ENCODE measurements around the gene A4GNT.
"Not testable (repeated sequence)": the region's sequence is repeated elsewhere in the genome, so short reads cannot be mapped to it uniquely, and the experiment has no call there.

A4GNT gene

DNA sequence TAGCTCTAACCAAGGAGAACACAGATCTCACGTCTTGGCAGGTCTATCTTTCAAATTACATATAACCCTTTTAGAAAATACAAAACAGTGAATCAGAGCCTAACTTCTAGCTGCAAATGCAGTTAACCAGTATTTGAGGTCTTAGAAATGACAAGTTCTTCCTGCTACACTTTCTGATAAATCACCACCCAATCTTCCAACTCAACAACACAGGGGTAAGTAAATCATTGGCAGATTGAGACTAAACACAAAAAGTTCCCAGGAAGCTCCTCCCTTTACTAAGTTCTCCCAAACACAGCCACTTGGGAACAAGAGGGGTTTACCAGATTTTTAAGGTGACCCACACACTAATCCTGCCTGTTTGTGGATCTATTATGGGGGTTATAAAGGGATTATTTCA, at the start of gene A4GNT:
TSS of gene A4GNT (minus strand) at position 152 of the 400 bp plus-strand sequence. CDS start 1,134 bp downstream, outside the sequence.
- no peak for DNase-seq (ENCODE audit: low spot score)

DNA sequence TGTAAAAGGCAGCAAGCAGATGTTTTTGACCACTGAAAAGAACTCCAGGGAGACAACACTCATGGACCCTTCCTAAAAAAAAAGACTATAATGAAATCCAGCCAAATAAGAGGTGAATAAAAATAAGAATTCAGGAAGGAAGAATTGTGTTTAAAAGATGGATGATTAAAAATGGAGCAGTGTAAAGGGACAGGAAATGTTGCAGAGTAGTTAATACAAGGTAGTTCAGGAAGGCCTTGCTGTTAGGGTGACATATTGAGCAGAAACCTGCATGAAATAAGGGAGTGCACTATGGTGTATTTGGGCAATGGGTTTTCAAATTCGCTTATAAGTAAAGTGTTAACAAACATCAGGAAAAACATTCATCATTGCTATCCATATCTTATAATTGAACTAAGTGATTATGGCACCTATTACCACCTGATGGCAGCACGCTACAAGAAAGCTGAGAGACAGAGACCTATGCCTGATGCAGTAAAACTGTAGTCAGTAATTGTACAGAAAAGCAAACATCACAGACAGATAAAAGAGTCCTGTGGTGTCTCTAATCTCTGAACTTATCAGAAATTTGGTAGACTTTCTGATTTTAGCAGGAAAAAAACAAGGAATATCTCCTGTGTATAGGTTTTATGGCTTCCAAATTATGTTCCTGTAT, 48.3 kb upstream of the A4GNT start:
- peak; percentile 20 for DNase-seq (ENCODE audit: low spot score)

DNA sequence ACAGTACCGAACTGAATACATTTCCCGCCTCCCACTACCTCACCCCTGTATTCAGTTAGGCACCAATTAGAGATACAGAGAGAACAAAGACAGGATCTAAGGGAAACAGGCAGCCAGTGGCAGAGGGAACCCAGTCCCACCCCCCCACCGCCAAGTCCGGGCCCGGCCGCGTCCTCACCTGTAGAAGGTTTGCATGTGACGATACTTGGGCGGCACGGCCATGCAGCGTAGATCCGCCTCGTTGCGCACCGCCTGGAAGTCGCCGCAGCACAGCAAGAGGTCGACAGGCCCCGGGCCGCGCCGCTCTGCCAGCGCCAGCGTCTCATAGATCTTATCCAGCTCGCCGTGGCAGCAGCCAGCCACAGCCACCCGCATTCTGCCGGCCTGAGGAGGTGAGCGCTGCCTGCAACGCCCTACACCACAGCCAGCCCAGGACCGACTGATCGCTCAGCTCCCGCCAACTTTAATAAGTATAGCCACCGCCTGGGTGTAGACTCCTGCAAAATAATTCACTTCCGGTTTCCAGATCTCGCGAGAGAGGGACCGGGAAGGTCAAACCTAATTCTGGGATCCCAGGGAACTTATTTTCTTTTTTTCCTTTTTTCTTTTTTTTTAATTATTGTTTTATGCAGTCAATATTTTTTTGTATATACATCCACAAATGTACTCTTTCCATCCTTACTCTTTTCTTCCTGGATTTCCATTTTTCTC, 42.4 kb upstream of the A4GNT start, which contains the start of gene DBR1:
TSS of gene DBR1 (minus strand) at position 501 of the 711 bp plus-strand sequence. CDS start at position 375, 126 bp downstream.
- peak; percentile 90 for DNase-seq (ENCODE audit: low spot score)

DNA sequence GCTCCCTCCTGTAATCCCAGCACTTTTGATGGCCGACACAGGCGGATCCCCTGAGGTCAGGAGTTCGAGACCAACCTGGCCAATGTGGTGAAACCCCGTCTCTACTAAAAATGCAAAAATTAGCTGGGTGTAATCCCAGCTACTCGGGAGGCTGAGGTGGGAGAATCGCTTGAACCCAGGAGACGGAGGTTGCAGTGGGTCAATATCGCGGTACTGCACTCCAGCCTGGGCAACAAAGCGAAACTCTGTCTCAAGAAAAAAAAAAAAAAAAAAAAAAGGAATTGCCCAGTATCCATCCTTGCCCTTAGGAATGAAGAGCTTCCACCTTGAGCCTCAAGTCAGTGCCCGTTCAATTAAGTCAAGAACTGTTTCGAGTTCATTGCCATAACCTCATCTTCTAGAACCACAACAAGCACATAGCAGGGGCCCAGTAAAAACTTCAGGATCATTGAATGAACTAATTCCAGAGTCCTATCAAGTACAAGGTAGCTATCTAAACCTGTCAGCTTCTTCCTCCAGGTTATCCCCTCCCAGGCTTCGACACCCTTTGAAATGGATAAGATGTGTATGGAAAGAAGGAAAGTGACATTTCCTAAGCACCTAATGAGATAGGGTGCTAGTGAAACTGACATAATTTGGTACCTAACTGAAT, 41.7 kb upstream of the A4GNT start:
- peak; percentile 10 for DNase-seq (ENCODE audit: low spot score)

DNA sequence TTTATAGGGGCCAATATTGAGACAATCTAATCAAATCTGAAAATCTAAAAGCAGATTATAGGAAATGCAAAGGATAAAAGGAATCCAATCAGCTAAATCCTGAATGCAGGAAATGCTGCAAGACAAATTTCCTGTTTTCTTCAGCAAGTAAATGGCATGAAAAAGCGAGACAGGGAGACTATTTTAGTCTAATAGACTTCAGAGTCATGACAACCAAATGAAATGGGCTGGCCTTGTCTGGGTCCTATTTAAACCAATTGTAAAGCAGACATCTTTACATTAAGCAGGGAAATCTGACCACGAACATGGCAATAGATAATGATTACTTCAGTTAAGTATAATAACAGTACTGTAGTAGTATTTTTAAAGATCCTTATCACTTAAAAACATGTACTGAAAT, 40.4 kb upstream of the A4GNT start:
- DNase-seq (ENCODE audit: low spot score): no peak

DNA sequence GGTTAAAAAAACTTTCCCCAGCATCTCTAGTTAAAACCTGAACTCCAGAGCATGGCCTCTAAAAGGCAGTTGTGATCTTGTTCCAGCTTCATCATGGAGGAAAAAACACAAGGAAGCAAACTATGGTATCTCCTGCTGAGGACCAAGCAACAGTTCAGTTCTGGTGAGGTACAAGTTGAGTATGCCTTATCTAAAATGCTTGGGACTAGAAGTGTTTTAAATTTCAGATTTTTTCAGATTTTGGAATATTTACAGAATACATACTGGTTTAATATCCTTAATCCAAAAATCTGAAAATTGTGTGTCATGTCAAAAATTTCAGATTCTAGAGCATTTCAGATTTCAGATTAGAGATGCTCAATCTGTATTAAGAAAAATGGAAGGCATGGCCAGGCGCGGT, 32.9 kb upstream of the A4GNT start:
- no peak for DNase-seq (ENCODE audit: low spot score)

DNA sequence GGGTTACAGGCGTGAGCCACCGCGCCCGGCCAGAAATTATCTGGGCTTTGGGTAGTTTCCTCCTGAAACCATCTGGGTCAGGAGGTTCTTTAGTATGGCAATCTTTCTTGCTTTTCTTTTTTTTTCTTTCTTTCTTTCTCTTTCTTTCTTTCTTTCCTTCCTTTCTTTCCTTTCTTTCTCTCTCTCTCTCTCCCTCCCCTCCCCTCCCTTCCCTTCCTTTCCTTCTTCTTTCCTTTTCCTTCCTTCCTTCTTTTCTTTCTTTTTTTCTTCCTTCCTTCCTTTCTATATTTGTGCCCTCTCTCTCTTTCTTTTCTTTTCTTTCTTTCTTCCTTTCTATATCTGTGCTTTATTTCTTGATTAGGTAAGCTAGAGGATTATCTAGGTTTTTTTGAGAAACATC, 25.6 kb upstream of the A4GNT start:
- no peak for DNase-seq (ENCODE audit: low spot score)

DNA sequence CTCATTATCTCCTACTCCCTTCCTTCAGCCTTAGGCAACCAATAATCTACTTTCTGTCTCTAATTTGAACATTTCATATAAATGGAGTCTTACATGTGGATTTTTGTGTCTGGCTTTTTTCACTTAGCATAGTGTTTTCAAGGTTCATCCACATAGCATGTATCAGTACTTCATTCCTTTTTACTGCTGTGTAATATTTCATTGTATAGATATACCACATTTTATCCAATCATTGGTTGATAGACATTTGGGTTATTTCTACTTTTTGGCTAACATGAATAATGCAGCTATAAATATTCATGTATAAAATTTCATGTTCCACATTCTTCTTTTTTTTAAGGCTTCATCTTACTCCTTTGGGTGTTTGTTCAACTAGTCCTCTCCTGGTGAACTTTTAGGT, 22.3 kb upstream of the A4GNT start:
- no peak for DNase-seq (ENCODE audit: low spot score)

DNA sequence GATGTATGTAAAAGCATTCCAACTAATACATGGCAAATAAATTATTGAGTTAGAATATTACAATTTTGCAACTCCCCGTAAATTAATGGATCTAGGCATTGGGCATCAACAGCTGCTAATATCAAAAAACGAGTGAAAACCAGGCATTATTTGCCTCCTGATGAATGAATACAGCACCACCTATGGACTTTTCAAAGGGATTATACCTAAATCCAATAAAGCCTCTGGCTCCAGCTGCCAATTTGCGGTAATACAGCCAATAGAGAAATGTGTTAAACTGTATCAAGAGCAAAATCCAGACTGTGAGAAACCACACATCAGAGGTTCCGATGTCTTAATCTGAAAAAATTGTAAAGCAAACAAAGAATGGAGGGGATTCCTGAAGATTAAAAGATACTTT, 16.3 kb upstream of the A4GNT start:
- DNase-seq (ENCODE audit: low spot score): no peak

DNA sequence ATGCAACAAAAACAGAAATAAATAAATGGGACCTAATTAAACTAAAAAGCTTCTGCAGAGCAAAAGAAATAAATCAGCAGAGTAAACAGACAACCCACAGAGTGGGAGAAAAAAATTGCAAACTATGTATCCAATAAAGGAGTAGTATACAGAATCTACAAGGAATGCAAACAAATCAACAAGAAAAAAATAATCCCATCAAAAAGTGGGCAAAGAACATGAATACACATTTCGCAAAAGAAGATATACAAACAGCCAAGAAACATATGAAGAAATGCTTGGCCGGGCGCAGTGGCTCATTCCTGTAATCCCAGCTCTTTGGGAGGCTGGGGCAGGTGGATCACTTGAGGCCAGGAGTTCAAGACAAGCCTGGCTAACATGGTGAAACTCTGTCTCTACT, 10.0 kb upstream of the A4GNT start:
- DNase-seq (ENCODE audit: low spot score): not testable (repeated sequence)

DNA sequence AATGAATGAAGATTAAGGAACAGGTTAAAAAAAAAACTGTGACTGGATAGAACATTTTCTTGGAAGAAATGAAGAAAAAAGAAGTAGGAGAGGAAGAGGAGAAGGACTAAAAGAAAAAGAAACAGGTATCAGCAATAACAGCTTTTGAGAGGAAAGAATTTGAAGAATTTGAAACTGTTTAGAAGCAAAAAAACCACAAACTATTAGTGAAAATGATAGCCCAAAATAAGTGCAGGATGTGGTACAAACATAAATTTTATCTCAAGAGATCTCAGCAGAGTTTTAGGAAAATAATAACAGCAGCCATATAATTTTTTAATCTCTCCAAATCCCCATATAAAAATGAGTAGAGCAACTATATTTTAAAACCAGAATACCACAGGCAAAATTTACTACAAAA, 8.8 kb upstream of the A4GNT start:
- no peak for DNase-seq (ENCODE audit: low spot score)

DNA sequence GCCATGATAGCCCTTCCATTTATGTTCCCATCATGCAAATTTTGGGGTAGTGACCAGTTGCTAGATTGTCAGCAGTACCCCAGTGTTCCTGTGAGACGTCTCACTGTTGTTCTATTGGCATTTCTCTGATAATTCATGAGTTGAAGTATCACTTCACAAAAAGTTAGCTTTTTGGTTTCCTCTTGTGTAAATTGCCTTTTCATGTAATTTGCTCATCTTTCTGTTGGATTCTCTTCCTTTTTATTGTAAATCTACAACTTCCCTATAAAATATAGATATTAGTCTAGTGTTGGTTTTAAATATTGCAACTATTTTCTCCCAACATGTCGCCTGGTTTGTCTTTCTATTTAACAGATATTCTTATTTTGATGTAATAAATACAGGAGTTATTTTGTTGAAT, 7.5 kb upstream of the A4GNT start:
- no peak for DNase-seq (ENCODE audit: low spot score)

DNA sequence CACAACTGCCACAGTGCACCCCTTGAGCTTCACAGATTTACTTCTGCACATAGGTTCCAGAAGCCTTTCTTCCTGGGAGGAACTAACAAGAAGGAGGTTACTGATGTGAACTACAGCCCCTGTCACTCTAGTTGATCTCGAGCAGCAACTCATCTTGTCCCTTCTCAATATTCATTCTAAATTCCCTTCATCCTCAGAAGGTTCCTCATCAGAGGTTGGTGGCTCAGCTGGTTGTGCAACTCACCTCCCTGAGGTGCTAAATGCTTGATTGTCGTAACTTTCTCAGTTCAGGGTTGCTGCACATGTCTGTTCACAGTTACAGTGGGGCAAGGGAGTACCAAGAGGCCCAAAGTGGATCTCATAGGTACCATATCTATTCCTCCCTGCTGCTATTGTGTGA, 5.7 kb upstream of the A4GNT start:
- DNase-seq (ENCODE audit: low spot score): no peak

DNA sequence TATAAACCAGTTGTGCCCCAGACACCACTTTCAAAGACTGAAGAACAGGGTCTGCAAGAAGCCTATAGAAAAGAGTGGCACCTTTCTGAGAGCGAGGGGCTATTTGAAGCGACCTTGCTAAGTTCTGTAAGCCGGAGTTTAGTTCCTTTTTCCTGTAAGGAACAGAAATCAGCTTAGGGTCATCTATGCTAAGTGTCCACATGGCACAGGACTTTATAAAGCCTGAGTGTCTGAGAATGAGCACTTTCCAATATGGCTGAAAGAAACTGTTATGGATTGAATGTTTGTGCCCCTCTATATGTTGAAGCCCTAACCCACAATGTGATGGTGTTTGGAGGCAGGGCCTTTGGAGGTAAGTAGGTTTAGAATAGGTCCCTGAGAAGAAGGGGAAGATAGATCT, 4.0 kb upstream of the A4GNT start:
- no peak for DNase-seq (ENCODE audit: low spot score)

DNA sequence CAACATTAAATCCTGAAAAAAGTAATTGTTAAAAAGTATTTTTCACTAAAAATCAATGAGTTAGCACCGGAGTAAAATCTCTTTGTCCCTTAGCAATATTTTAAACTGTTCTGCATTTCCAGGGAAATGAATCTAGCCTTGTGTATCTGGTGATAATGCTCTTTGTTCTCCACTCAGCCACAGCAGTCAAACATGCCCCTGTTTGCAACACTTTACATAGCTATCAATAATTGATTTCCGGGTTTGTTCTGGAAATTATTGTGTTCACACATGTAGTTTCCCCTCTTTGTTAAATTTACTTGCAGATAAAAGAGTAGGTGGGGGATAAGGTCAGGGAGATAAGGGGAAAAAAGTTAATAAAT, 3.6 kb upstream of the A4GNT start:
- no peak for DNase-seq (ENCODE audit: low spot score)

DNA sequence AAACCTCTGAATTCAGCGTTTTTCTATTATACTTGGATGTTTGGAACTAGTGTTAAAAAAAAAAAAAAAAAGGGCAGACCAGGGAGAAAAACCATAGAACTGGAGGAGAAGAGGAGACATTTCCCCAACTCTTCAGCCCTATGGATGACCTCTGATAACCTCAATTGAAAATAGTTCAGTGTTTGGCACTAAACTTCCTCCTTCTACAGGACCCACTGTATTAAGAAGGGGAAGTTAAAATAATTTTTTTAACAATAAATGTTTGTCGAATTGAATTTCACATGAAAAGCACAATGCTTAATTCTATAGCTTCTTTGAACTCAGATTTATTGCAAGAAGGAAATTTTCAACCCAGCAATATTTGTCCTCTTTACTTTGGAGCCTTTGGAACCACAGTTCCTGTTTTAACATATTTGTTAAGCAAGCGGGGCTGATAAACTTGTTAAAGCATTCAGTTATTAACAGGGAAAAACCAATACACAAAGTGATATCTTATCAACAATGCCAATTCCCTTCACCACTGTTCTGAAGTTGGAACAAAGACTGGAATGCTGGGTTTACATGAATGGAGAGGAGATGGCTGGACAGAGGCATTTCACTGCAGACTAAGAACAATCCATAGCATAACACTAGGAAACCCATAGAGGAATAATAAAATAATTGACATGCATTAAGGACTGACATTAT, 3.1 kb upstream of the A4GNT start:
- no peak for DNase-seq (ENCODE audit: low spot score)

DNA sequence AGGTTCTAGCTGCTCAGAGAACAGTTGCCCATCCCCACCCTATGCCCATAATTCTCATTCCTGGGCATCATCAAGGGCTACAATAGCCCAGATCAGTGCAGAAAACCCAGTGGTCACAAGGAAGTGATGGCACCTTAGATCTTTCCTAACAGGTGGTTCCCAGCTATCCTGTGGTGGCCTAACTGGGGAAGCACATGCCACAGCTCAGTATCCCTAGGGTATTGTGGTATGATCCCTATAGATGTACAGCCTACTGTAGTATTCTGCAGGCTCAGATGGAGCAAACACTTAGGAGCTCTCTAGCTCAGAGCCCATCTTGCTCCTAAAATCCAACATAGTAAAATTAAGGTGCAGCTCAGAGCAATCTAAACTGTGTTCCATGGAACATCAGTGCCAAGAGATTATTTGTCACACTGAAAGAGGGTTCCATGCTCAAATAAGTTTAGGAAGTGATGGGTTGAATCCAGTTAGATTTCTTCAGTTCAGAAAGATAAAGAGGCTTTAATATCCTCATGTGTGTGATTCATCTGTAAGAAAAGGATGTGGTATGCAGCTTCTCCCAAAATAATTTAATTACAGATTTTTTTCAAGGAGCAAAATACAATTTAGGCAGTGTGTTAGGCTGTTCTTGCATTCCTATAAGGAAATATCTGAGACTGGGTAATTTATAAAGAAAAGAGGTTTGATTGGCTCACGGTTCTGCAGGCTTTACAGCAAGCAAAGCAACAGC, 4.4 kb downstream of the A4GNT start:
- peak; percentile 16 for DNase-seq (ENCODE audit: low spot score)

DNA sequence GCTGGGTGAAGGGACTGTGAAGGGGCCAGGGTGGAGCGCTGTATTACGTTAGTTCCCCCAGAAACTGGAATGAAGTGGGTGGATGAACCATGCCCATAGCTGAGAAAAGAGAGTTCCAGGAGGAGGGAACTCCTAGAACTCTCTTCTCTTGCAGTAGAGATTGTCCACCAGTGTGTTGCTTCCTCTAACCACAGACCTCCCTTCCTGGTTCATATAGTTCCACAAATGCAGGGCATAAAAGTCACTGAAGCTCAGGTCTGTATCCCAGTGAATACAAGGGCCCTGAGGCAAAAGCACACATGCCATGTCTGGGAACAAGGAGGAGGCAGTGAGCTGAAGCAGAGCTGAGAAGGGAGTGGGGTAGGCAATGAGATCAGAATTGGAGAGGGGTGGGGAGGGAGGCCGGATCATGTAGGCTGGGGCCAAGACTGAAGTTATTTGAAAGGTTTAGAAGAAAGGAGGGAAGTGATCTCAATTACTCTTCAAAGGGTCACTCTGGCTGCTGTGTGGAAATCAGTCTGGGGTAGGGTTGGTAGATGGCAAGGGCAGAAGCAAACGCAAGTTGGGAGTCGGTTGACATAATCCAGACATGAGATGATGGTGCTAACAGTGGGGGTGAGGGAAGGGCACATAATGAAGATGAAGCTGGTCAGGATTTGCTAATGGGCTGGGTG, 6.5 kb downstream of the A4GNT start:
- peak; percentile 74 for DNase-seq (ENCODE audit: low spot score)

DNA sequence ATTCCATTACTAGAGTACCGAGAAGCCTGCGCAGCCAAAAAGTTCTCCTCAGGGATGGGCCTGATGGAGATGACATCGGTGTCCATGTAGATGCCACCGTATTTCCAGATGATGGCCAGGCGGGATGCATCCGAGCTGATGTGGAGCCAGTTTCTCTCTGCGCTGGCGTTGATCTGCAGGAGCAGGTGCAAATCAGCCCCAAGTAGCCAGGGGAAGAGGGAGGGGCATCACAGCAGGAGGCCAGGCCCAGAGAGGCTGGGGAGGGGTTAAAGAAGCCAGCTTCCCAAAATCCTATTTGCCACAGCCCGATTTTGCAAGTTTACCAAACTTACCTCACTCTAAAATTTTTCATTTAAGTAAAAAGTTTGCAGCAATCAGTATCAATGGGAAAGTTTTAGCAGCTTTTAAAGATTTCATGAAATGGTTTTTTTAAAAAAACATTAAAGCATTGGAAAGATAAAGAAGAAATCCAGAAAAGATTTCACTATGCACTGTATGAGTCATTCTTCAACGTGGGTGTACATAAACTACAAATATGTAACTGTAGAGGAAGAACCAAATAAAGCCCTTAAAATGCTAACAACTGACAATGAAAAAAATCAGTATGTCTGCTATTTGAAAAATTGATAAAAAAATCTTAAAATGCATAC, 7.4 kb downstream of the A4GNT start:
- peak; percentile 74 for DNase-seq (ENCODE audit: low spot score)

DNA sequence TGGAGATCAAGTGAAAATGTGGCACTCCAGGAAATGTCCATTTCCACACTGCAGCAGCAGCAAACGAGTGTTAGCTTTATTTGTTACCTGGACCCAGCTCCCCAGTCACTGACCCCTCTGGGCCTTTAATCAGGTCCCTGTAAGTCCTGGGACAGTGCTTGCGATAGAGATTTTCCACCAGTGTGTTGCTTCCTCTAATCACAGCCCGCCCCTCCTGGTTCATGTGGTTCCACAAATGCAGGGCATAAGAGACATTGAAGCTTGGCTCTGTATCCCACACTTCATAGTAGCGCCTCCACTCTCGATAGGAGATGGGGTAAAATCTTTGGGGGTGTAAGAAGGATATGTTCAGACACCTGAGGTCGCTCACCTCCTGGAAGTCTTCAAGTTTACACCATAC, 8.0 kb downstream of the A4GNT start:
- no peak for DNase-seq (ENCODE audit: low spot score)

DNA sequence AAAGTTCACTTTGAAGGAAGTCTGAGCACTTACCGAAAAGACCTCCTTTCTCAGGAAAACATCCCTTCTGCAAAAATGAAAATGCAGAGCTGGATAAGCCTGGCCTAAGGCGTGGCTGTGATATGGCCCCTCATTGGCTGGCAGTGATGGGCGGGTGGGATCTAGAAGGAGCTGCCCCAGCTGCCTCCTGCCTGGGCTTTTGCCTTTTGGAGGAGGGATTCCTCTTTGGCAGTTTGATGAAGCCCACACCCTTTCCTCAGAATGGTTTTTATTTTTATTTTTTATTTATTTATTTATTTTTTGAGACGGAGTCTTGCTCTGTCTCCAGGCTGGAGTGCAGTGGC, 12.8 kb downstream of the A4GNT start:
- peak; percentile 27 for DNase-seq (ENCODE audit: low spot score)

Data from GM03348 (cell line).